NB4 (cell line): ENCODE data around the gene NTNG2.
"Not testable (repeated sequence)": the region's sequence is repeated elsewhere in the genome, so short reads cannot be mapped to it uniquely, and the experiment has no call there.

Source experiments
- DNase-seq: peaks from one replicate; pipeline ENCODE4 v3.0.0; 2010; ENCODE audit warnings: low read depth
- H3K4me3 ChIP-seq: one replicate; pipeline ENCODE4 v1.5.1; 2011; ENCODE audit warnings: mild to moderate bottlenecking, low read depth, low read length, moderate library complexity
- CTCF ChIP-seq: IDR thresholded peaks from one replicate; pipeline ENCODE4 v1.5.1; 2012; ENCODE audit warnings: low read depth, low read length
- MYC ChIP-seq: IDR thresholded peaks from 2 replicates; pipeline ENCODE4 v1.6.1; 2011; ENCODE audit warnings: low read depth, low read length
- POLR2A ChIP-seq: IDR thresholded peaks from 2 replicates; pipeline ENCODE4 v1.6.1; 2011; ENCODE audit warnings: mild to moderate bottlenecking; ENCODE audit not compliant: insufficient read length; ENCODE audit errors: extremely low read depth
- TF ChIP-seq, protein P1 (sequence below): IDR thresholded peaks from 2 replicates; pipeline ENCODE4 v1.6.1; 2011; ENCODE audit warnings: low read depth, low read length

Gene NTNG2

DNA sequence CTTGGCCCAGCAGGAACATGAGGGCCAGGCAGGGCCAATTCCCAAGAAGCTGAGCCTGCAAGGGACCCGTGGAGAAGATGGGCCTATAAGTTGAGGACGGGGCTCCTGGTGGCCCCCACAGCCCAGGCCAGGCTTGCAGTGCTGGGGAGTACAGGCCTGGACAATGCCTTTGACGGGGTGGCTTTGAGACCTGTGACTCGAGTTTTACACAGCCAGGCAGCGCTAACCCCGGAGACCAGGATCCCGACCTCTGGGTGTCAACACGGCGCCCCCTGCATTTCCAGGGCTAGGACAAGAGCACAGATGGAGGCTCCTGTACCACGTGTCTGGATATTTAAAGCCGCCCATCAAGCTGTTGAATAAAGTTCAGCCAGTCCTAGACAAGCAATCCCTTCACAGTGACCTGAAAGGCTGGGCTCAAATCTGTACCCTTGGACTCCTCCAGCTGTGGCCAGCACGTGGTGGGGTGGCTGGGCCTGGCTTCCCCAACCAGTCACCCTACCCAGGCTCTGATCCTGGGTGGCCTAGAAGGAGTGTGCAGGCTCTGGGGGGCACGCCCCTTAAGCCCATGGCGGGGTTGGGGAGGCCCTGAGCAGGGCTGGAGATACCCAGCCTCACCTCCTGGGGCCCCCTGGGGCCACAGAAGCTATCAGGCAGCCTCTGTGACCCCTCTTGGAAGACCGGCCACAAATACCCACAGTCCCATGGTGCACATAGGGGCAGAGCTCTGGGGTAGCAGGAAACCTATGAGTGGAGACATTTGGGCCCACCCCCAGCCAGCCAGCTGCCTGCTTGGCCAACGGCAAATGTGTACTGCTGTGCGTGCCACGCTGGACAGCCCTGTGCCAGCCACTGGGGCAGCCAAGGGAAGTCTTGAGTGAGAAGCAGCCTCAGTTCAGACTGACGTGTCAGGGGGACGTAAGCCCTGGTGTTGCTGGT lies 88.7 kb downstream of the NTNG2 start:
- no peak for TF ChIP-seq POLR2A
- DNase-seq: no peak
- H3K4me3 ChIP-seq: no peak overlapping the region

- no peak overlapping the region for H3K4me3 ChIP-seq
- no peak for DNase-seq
- TF ChIP-seq CTCF: no peak
- TF ChIP-seq, protein P1, sequence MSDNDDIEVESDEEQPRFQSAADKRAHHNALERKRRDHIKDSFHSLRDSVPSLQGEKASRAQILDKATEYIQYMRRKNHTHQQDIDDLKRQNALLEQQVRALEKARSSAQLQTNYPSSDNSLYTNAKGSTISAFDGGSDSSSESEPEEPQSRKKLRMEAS: no peak
- no peak for TF ChIP-seq POLR2A
- no peak for TF ChIP-seq MYC
Observed at GRCh38 chr9:132260846-132261245, 99.0 kb downstream of the NTNG2 start.

GRCh38 chr9:132266017-132266416 lies 104.2 kb downstream of the NTNG2 start:
- no peak overlapping the region for H3K4me3 ChIP-seq
- TF ChIP-seq MYC: no peak
- TF ChIP-seq, protein P1: no peak
- TF ChIP-seq CTCF: no peak
- TF ChIP-seq POLR2A: no peak
- DNase-seq: no peak

DNA sequence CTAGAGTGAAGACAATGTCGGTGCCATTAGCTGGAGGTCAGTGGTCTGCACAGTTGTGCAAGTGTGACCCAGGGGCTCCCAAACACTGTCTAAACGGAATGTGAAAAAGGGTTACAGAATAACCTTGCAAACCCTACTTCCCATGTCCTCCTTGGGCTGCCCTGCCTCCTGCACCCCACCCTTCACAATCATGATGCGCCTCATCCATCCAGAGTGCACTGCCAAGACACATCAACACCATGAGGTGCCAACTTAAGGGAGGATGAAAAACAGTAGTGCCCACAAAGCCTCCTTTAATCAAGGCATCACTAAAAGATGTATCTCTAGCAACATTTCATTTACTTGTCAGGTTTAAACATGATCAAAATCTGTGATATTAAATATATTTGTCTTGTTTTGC lies 105.8 kb downstream of the NTNG2 start:
- DNase-seq: no peak

GRCh38 chr9:132268725-132269352 lies 107.0 kb downstream of the NTNG2 start:
- peak; percentile 72 for DNase-seq
- H3K4me3 ChIP-seq: no peak overlapping the region
- TF ChIP-seq, protein P1: 0 out of 2 replicates have a peak, but pooled peaks have one; percentile 14
- TF ChIP-seq CTCF (peak; percentile 80), POLR2A (no peak)

More for the DNA sequence above, 105.8 kb downstream of the NTNG2 start:
- no peak for TF ChIP-seq MYC
- TF ChIP-seq, protein P1: no peak
- no peak for TF ChIP-seq POLR2A
- TF ChIP-seq CTCF: no peak
- no peak overlapping the region for H3K4me3 ChIP-seq

DNA sequence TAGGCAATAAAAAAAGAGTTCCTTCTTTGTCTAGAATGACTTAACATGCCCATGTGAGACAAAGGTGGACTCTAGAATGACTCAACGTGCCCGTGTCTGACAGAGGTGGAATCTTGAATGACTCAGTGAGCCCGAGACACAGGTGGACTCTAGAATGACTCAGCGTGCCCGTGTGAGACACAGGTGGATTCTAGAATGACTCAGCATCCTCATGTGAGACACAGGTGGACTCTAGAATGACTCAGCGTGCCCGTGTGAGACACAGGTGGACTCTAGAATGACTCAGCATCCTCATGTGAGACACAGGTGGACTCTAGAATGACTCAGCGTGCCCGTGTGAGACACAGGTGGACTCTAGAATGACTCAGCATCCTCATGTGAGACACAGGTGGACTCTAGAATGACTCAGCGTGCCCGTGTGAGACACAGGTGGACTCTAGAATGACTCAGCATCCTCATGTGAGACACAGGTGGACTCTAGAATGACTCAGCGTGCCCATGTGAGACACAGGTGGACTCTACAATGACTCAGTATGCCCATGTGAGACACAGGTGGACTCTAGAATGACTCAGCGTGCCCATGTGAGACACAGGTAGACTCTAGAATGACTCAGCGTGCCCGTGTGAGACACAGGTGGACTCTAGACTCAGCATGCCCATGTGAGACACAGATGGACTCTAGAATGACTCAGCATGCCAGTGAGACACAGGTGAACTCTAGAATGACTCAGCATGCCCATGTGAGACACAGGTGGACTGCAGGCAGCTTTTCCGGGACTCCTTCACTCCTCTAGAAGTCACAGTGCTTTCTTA lies 108.1 kb downstream of the NTNG2 start:
- not testable (repeated sequence) for DNase-seq, H3K4me3 ChIP-seq
